OCI-M1 (cell line): ENCODE measurements around the gene STAB2.
A peak's percentile ranks its signal among the peaks of the same experiment; 100 is the strongest.

Experiments used
- DNase-seq: peaks from one replicate; lab custom pipeline; 2025; lab: John Stamatoyannopoulos, UW

STAB2 gene

GRCh38 chr12:103745962-103746361 lies 158.9 kb downstream of the STAB2 start:
- no peak for DNase-seq

DNA sequence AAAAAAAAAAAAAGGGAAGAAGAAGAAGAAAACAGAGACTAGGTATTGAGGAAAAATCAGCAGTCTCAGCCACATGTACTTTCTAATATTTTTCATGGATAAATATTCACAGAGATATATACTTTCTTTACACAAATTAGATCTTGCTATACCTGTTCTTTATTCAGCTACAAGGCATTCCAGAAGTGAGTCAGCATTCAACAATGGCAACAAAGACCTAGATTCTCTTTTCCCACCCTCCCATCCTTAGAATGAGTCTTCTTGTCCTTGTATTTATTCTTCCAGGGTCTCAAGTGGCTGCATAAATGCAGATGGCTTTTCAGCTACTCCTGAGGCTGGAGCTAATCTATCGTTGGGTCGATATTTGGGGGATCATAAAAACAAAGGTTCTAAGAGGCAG lies 160.9 kb downstream of the STAB2 start:
- no peak for DNase-seq

- no peak for DNase-seq
Observed at GRCh38 chr12:103748875-103749274, 161.8 kb downstream of the STAB2 start.

DNA sequence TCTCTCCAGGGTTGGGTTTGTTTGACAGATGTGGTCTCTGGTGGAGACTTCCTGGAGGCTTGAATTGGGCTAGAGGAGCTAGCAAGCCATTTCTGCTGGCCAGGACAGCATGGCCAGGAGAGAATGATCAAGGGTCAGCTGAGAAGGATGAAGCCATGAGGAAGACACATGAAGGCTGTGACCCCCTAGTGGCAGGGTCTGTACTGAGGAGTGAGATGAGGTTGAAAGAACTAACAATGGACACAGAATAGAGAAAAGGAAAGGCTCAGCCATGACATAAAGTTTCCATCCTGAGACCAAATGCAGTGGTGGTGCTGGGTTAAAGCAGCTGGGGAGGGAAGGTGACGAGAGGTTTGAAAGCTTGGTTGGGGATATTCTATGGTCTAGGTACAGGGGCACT lies 164.1 kb downstream of the STAB2 start:
- DNase-seq: peak; percentile 32

- DNase-seq: no peak
Observed at GRCh38 chr12:103751600-103751999, 164.5 kb downstream of the STAB2 start.

- DNase-seq: no peak
Observed at GRCh38 chr12:103755425-103755824, 168.4 kb downstream of the STAB2 start.

GRCh38 chr12:103756443-103756842 lies 169.4 kb downstream of the STAB2 start:
- DNase-seq: no peak

DNA sequence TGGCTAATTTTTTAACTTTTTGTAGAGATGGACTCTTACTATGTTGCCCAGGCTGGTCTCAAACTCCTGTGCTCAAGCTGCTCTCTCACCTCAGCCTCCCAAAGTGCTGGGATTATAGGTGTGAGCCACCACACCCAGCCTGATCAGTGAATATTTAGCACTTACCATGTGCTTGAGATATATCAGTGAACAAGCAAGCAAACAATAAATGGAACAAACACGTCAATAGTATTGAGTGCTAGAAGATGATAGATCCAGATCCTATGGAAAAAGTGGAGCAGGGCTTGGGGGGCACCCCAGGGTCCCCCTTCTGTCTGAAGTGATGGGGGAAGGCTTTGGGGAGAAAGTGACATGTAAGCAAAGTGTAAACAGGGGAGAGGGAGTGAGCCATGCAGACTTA lies 170.2 kb downstream of the STAB2 start:
- no peak for DNase-seq

DNA sequence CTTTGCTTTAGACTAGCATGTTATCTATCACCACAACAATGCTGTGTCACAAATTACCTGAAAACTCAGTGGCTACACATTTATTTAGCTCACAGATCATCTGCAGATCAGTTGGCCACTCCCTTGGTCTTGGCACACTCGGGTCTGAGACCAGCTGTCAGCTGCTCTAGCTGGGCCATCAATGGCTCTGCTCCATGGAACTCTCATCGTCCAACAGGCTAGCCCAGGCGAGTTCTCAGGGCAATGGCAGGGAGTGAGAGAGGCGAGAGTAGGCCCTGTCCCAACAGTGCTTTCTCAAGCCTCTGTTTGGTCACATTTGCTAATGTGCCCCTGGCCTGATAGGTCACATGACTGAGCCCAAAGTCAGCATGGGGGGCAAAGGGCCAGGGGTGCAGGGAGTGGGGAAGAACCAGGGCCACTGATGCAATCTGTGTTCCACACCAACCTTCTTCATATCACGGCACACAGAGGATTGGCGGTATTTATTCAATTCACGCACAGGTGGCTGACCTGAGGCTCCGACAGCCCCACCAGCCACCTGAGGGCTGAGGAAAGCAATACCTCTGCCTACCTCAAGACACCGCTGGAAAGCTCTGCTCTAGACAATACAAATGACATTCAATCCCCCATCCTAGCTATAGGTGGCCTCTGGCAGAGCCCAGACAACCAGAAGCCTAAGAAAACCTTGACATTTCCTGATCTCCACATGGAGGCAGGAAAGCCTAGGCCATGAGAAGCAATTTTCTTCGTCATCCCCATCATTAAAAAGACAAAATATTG lies 171.4 kb downstream of the STAB2 start:
- DNase-seq: no peak

DNA sequence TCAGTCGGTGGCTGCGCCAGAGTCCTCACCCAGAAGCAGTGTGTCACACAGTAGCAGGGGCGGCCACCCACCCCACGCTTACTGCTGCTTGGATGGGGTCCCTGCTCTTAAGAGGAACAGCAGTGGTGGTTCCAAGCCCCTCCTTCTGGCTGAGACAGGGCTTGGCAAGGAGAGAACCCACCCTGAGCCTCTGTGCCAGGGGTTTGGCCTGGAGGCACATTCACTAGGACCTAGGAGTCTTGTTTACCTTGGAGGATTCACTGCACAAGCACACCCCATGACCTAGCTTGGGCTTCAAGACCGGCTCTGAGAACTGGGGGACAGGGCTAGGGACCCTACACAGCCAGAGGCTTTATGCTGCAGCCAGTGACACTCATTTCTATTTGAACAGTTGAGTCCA lies 175.4 kb downstream of the STAB2 start:
- DNase-seq: no peak

GRCh38 chr12:103765322-103765721 lies 178.2 kb downstream of the STAB2 start:
- DNase-seq: no peak

DNA sequence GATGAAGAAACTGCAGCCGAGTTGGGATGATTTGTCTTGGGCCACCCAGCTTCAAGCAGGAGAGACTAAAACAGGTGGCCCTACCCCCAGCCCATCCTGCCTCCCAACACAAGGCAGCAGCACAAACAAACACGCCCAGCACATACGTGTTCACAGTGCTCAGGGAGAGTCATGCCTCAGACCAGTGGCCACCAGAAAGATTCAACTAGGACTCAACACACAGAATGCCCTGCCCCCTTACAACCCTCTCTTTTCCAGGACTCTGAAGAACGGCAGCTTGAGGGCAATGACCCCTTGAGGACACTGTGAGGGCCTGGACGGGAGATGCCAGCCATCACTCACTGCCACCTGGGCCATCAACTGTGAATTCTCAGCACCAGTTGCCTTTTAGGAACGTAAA lies 179.0 kb downstream of the STAB2 start:
- no peak for DNase-seq

DNA sequence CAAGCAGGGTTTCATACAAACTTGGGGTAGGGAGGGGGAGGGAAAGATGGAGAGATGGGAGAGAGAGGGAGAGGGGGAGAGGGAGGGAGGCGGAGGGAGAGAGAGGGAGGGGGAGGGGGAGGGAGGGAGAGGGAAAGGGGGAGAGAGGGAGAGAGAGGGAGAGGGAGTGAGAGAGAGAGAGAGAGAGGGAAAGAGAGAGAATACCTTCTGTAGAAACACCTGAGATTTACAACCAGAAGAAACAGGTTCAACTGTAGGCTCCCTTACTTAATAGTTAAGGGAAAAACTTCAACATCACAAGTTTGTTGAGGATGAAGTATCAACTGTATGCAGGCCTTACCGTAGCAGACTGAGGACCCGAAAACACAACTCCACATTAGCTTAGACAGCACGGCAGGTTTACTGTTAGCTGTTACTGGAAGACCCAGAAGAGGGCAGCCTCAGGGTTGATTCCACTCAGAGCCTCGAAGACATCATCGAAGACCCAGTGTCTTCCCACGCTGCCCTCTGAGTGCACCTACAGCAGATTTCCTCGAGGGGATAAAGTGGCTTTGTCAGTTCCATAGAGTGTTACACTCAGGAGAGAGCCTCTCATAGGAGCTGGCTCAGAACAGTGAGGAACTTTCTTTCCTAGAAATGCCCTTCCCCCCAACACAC lies 181.5 kb downstream of the STAB2 start:
- DNase-seq: no peak

- no peak for DNase-seq
Observed at GRCh38 chr12:103769240-103769945, 182.3 kb downstream of the STAB2 start.

DNA sequence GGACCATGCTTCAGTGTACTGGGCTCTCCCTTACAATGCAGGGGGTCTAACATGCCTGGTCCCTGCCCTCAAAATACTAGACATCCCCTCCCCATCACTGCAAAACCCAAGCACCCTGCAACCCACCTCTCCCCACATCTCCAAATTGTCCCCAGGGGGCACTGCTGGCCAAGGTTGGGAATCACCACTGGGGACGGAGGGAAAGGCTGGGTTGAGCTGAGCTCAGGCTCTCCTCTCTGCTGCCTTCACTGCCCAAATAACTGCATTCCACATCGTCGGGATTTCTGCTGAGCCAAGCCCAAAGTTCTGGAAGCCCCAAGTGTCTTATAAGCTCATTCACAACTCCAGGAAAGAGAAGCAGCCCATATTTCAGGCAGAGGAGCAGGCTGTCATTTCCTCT lies 184.4 kb downstream of the STAB2 start:
- peak; percentile 46 for DNase-seq

DNA sequence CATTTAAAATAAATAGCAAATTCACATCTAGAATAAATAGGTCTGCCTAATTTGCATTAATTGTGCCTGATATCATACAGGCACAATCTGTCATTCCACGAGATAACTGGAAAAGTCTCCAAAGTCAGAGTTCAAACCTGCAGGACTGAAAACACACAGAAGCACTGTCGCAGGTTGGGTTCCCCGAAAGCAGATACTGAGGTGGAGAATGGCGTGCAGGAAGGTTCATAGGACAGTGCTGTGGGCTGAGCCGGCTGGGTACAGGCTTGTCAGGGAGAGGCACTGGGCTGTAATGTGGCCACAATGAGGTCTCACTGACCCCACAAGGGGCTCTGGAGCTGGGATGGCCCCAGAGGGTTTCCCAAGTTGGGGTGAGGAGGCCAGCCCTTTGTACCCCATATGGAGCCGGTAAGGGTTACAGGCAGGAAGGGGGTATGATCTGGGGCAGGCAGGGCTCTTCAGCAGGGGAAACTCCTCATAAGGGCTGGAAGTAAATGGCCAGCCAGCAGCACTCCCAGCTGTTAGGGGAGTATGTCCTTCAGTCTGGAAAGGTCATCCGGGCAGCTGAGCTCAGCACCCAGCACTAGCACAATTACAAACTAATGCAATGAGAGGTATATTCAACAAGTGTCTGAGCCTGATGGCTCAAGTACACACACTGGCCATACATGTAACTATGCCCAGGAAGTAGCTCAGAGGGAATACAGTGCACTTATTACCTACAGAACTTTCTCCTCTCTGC lies 185.5 kb downstream of the STAB2 start:
- no peak for DNase-seq

- no peak for DNase-seq
Observed at GRCh38 chr12:103773109-103773910, 186.2 kb downstream of the STAB2 start.

DNA sequence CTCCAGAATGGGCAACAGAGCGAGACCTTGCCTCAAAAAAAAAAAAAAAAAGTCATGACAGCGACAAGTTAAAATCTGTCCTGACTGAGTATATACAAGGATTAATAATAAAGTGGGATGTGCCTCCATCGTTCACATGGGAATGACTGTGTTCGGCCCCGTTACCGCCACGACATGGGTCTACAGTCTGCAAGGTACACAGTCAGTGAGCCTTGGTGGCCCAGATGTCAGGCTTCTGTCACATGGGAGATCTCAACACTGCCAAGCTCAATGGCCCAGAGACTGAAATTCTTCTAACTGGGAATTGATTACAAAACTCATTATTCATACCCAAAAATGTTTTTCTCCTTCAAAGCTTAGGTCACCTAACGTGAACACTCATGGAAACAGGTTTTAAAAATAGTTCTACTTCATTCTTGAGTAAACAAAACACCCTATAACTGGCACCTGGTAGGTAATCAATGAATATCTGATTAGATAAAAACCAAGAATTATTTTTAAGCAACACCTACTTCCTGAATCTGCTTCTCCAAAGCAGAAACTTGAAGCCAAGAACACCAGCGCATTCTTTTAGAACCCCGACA lies 188.0 kb downstream of the STAB2 start:
- DNase-seq: no peak

GRCh38 chr12:103778781-103779180 lies 191.7 kb downstream of the STAB2 start:
- DNase-seq: no peak

DNA sequence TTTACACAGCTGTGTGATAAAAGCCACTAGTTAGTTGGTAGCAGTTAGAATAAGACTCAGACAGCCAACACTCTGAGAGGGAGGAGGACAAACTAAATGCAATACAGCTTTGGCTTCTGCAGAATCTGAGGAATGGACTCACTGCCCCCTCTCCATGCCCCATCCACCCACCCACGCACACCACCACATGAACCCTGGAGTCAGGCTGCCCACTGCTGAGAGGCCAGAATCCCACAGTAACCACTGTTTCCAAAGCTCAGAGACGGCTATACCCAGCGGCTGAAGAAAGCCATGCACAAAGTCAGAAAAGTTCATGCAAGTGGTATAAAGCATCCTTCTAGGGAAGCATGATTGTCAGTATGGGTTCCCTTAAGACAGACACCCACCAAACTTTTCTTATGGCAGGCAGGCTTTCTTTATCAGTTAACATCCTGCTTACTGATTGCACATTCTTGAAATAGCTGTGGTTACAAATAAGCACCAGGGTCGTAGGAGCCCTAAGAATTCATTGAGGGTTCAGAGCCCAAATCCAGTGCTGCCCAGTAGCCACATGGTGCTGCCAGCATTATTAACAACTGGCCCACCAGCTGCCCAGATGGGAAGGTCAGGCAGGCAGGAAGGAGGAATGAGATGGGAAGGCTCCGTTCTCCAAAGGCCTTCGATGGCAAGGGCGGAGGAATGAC lies 192.5 kb downstream of the STAB2 start:
- no peak for DNase-seq

- DNase-seq: no peak
Observed at GRCh38 chr12:103780093-103780440, 193.0 kb downstream of the STAB2 start.
